PFSK-1 (cell line): ENCODE measurements around the gene SH3BGRL2.

Source experiments
- FOXP2 ChIP-seq: optimal IDR thresholded peaks from 2 replicates; pipeline ENCODE3; 2011; ENCODE audit warnings: borderline replicate concordance, control low read depth, inconsistent platforms; ENCODE audit not compliant: insufficient read depth; ENCODE audit errors: extremely low read length, extremely low read depth
- POLR2AphosphoS5 ChIP-seq: IDR thresholded peaks from 2 replicates; pipeline ENCODE4 v1.6.1; 2012; ENCODE audit warnings: low read depth, mild to moderate bottlenecking, control low read depth, low read length, moderate library complexity
- REST ChIP-seq, 2 experiments: IDR thresholded peaks; 2 replicates each; pipeline versions ENCODE4 v1.6.1 to v1.8.0; 2011 to 2012; ENCODE audit warnings: low read depth in 2 of 2, low read length in 2 of 2, control low read depth in 1 of 2, inconsistent platforms in 1 of 2, mild to moderate bottlenecking in 1 of 2, moderate library complexity in 1 of 2; ENCODE audit not compliant: insufficient read depth in 1 of 2
- SIN3A ChIP-seq: IDR thresholded peaks from 2 replicates; pipeline ENCODE4 v1.6.1; 2012; ENCODE audit warnings: mild to moderate bottlenecking, low read length, moderate library complexity, borderline replicate concordance; ENCODE audit not compliant: insufficient read depth
- TAF1 ChIP-seq: IDR thresholded peaks from 2 replicates; pipeline ENCODE4 v1.6.1; 2012; ENCODE audit warnings: low read length, control low read depth, borderline replicate concordance; ENCODE audit not compliant: insufficient read depth

The SH3BGRL2 gene

GRCh38 chr6:79670789-79671188, 39.7 kb downstream of the SH3BGRL2 start:
- TF ChIP-seq FOXP2 (no peak), POLR2AphosphoS5 (no peak), REST (IDR thresholded peaks at IDR 0.05; ENCODE audit: insufficient read depth in 1 of 2, low read depth in 2 of 2, low read length in 2 of 2) (no peak), SIN3A (no peak), TAF1 (no peak)

- TF ChIP-seq TAF1 (no peak), FOXP2 (no peak), SIN3A (no peak)
Measured at GRCh38 chr6:79671600-79672266, 40.6 kb downstream of the SH3BGRL2 start.

- no peak for TF ChIP-seq POLR2AphosphoS5
- TF ChIP-seq SIN3A: no peak
- no peak for TF ChIP-seq TAF1
- no peak for TF ChIP-seq REST (IDR thresholded peaks at IDR 0.05; ENCODE audit: insufficient read depth in 1 of 2, low read depth in 2 of 2, low read length in 2 of 2)
- no peak for TF ChIP-seq FOXP2
Measured at GRCh38 chr6:79672631-79673111, 41.5 kb downstream of the SH3BGRL2 start.

GRCh38 chr6:79673947-79674346, 42.8 kb downstream of the SH3BGRL2 start:
- TF ChIP-seq SIN3A: no peak

- TF ChIP-seq REST (IDR thresholded peaks at IDR 0.05; ENCODE audit: insufficient read depth in 1 of 2, low read depth in 2 of 2, low read length in 2 of 2) (no peak), POLR2AphosphoS5 (no peak), FOXP2 (no peak), SIN3A (no peak), TAF1 (no peak)
Measured at GRCh38 chr6:79676785-79677736, 45.9 kb downstream of the SH3BGRL2 start.

- no peak for TF ChIP-seq REST (IDR thresholded peaks at IDR 0.05; ENCODE audit: insufficient read depth in 1 of 2, low read depth in 2 of 2, low read length in 2 of 2)
- no peak for TF ChIP-seq POLR2AphosphoS5
- TF ChIP-seq SIN3A: no peak
- no peak for TF ChIP-seq TAF1
- TF ChIP-seq FOXP2: no peak
Measured at GRCh38 chr6:79684876-79685275, 53.7 kb downstream of the SH3BGRL2 start.
